ENCODE measurements around the gene PDE4D. TPM values are rescaled to one million over a fixed set of nuclear protein-coding genes. Genes with fewer than 3 reads are reported as not detected.

Gene PDE4D
- polyA plus RNA-seq, 1 donor (not counting 4 experiments of a cell fraction or from before 2014, with no cell fraction given), result 3.6 TPM

DNA sequence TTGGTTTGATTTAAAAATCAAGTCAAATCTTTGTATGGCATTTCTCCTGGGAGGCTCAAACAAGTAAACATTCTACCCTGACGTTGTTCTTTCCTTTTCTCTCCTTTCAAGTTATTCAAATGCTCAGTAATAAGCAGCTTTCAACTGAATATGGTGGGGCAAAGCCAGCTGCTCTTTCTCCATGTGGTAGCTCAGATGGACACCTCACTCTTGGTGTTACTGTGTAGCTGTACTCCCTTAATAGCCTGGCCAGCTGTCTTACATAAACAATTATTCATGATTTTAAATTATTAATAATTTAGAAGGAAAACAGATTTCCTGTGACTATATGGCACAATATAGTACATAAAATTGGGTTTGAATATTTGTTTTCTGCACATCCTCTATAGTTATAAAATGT lies 165.2 kb downstream of the PDE4D start:
- Histone ChIP-seq H3K4me3 (ENCODE audit: control insufficient read depth in 2 of 3, extremely low read depth in 1 of 3, insufficient read depth in 2 of 3, low read depth in 1 of 3, low read length in 3 of 3) (no peak overlapping the region), H2AFZ (ENCODE audit: control insufficient read depth, low read length) (no peak overlapping the region), H4K20me1 (ENCODE audit: control insufficient read depth, extremely low read depth, insufficient read depth, low read length) (no peaks in the 10 kb centered on the region), H3K4me2 (ENCODE audit: control insufficient read depth, extremely low read depth, insufficient read depth, low read depth, low read length) (no peak overlapping the region), H3K36me3 (ENCODE audit: control insufficient read depth in 2 of 2, extremely low read depth in 1 of 2, insufficient read depth in 2 of 2, low read length in 2 of 2) (no peaks in the 10 kb centered on the region), H3K9me3 (ENCODE audit: control insufficient read depth, low read depth, low read length) (no peaks in the 10 kb centered on the region), H3K79me2 (ENCODE audit: control insufficient read depth, insufficient read depth, low read length) (no peaks in the 10 kb centered on the region), H3K4me1 (ENCODE audit: control insufficient read depth, extremely low read depth, insufficient read depth, low read length) (peaks cover 6% of the 10 kb centered on the region), H3K9ac (ENCODE audit: control insufficient read depth, extremely low read depth, insufficient read depth, low read length) (no peak overlapping the region), H3K27me3 (ENCODE audit: control insufficient read depth, extremely low read depth, insufficient read depth, low read length) (no peaks in the 10 kb centered on the region), H3K27ac (ENCODE audit: control insufficient read depth, insufficient read depth, low read length) (no peak overlapping the region), H3K9me1 (ENCODE audit: control insufficient read depth, extremely low read depth, insufficient read depth, low read length) (no peaks in the 10 kb centered on the region)
- FAIRE-seq, result no peak
- no peak for DNase-seq (ENCODE audit: low read depth, low spot score)
- no peak for TF ChIP-seq EZH2 (IDR thresholded peaks at IDR 0.05; ENCODE audit: low read length)
- TF ChIP-seq, protein P1, sequence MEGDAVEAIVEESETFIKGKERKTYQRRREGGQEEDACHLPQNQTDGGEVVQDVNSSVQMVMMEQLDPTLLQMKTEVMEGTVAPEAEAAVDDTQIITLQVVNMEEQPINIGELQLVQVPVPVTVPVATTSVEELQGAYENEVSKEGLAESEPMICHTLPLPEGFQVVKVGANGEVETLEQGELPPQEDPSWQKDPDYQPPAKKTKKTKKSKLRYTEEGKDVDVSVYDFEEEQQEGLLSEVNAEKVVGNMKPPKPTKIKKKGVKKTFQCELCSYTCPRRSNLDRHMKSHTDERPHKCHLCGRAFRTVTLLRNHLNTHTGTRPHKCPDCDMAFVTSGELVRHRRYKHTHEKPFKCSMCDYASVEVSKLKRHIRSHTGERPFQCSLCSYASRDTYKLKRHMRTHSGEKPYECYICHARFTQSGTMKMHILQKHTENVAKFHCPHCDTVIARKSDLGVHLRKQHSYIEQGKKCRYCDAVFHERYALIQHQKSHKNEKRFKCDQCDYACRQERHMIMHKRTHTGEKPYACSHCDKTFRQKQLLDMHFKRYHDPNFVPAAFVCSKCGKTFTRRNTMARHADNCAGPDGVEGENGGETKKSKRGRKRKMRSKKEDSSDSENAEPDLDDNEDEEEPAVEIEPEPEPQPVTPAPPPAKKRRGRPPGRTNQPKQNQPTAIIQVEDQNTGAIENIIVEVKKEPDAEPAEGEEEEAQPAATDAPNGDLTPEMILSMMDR (optimal IDR thresholded peaks at IDR 0.05 in 1 of 3, IDR thresholded peaks at IDR 0.05 in 1 of 3, conservative IDR thresholded peaks at IDR 0.05 in 1 of 3; ENCODE audit: extremely low read depth in 1 of 3, insufficient read depth in 2 of 3, low read length in 3 of 3), result no peak
- dilution Hi-C loops (cut with MboI; ENCODE audit: extremely low pct_ligation_motif_present, low sequenced_read_pairs), result no loop called here

DNA sequence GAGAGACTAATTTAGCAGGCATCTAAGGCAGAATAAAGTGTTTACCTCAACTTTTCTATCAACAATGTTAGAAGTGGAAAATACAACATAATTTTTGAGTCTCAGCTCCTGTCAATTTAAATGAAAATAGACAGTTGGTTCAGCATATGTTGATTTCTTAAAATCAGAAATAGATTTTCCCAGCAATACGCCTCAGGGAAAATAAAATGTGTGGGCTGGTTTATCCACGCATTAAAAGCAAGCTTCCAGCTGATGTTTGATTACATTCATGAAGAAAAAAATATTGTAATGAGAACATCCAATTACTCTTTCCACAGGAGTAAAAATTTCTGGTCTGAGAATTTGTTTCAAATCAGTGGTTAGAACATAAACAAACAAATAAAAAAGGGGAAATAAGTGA lies 166.3 kb downstream of the PDE4D start:
- Histone ChIP-seq H3K9me3 (ENCODE audit: control insufficient read depth, low read depth, low read length) (no peaks in the 10 kb centered on the region), H3K27me3 (ENCODE audit: control insufficient read depth, extremely low read depth, insufficient read depth, low read length) (no peaks in the 10 kb centered on the region), H2AFZ (ENCODE audit: control insufficient read depth, low read length) (no peak overlapping the region), H3K4me3 (ENCODE audit: control insufficient read depth in 2 of 3, extremely low read depth in 1 of 3, insufficient read depth in 2 of 3, low read depth in 1 of 3, low read length in 3 of 3) (no peak overlapping the region), H3K36me3 (ENCODE audit: control insufficient read depth in 2 of 2, extremely low read depth in 1 of 2, insufficient read depth in 2 of 2, low read length in 2 of 2) (no peaks in the 10 kb centered on the region), H4K20me1 (ENCODE audit: control insufficient read depth, extremely low read depth, insufficient read depth, low read length) (no peaks in the 10 kb centered on the region), H3K4me1 (ENCODE audit: control insufficient read depth, extremely low read depth, insufficient read depth, low read length) (peaks cover 16% of the 10 kb centered on the region), H3K9me1 (ENCODE audit: control insufficient read depth, extremely low read depth, insufficient read depth, low read length) (no peaks in the 10 kb centered on the region), H3K4me2 (ENCODE audit: control insufficient read depth, extremely low read depth, insufficient read depth, low read depth, low read length) (no peak overlapping the region), H3K9ac (ENCODE audit: control insufficient read depth, extremely low read depth, insufficient read depth, low read length) (no peak overlapping the region), H3K27ac (ENCODE audit: control insufficient read depth, insufficient read depth, low read length) (no peak overlapping the region), H3K79me2 (ENCODE audit: control insufficient read depth, insufficient read depth, low read length) (no peaks in the 10 kb centered on the region)
- FAIRE-seq (no peak), DNase-seq (ENCODE audit: low read depth, low spot score) (no peak)
- no peak for TF ChIP-seq EZH2 (IDR thresholded peaks at IDR 0.05; ENCODE audit: low read length)
- TF ChIP-seq, protein P1 (optimal IDR thresholded peaks at IDR 0.05 in 1 of 3, IDR thresholded peaks at IDR 0.05 in 1 of 3, conservative IDR thresholded peaks at IDR 0.05 in 1 of 3; ENCODE audit: extremely low read depth in 1 of 3, insufficient read depth in 2 of 3, low read length in 3 of 3), result no peak
- dilution Hi-C loops (cut with MboI; ENCODE audit: extremely low pct_ligation_motif_present, low sequenced_read_pairs), result no loop called here
